Coronary artery (tissue), 2 donors: ENCODE measurements around the gene HDC.

Source experiments
- DNase-seq: peaks from one replicate; pipeline ENCODE4 v3.0.0-alpha.2; 2017; ENCODE audit warnings: low spot score
- H3K27ac ChIP-seq, 2 donors: fragments of 200-600 bp; sonication (generic); one replicate each; pipeline ENCODE4 v1.5.1; 2016 to 2019
- H3K4me3 ChIP-seq: fragments of 200-600 bp; sonication (generic); 2 replicates; pipeline ENCODE4 v1.5.1; 2016; ENCODE audit warnings: mild to moderate bottlenecking, moderate library complexity
- CTCF ChIP-seq: fragments of 200-600 bp; sonication (generic); IDR thresholded peaks from one replicate; pipeline ENCODE4 v1.5.1; 2019; ENCODE audit warnings: antibody characterized with exemption

Gene HDC

GRCh38 chr15:50265620-50266019 is at the start of gene HDC:
TSS of gene HDC (minus strand) at chr15:50265726. CDS start at chr15:50265623, 103 bp downstream.
- no peak within 1 kb of the TSS for H3K4me3 ChIP-seq
- TF ChIP-seq CTCF, result no peak
- DNase-seq, result no peak
- H3K27ac ChIP-seq, result no peak within 1 kb of the TSS

- H3K27ac ChIP-seq, result no peak overlapping the region
- TF ChIP-seq CTCF, result no peak
- H3K4me3 ChIP-seq, result no peak overlapping the region
- DNase-seq, result no peak
Measured at GRCh38 chr15:50312636-50313035, 47.1 kb upstream of the HDC start.

GRCh38 chr15:50307799-50308198 is 42.3 kb upstream of the HDC start:
- Histone ChIP-seq H3K27ac (no peak overlapping the region), H3K4me3 (no peak overlapping the region)
- no peak for TF ChIP-seq CTCF
- no peak for DNase-seq

GRCh38 chr15:50304836-50305235 is 39.3 kb upstream of the HDC start:
- DNase-seq, result no peak
- Histone ChIP-seq H3K4me3 (no peak overlapping the region), H3K27ac (no peak overlapping the region)
- TF ChIP-seq CTCF, result no peak

- Histone ChIP-seq H3K4me3 (no peak overlapping the region), H3K27ac (no peak overlapping the region)
- no peak for TF ChIP-seq CTCF
- no peak for DNase-seq
Measured at GRCh38 chr15:50302581-50302980, 37.1 kb upstream of the HDC start.

- no peak overlapping the region for H3K4me3 ChIP-seq
- no peak for TF ChIP-seq CTCF
- DNase-seq, result no peak
- no peak overlapping the region for H3K27ac ChIP-seq
Measured at GRCh38 chr15:50298340-50298739, 32.8 kb upstream of the HDC start.

- H3K27ac ChIP-seq, result no peak overlapping the region
- H3K4me3 ChIP-seq, result no peak overlapping the region
- TF ChIP-seq CTCF, result no peak
- no peak for DNase-seq
Measured at GRCh38 chr15:50295966-50296365, 30.4 kb upstream of the HDC start.
